Measurements from ENCODE around the gene ASTL.

DNA sequence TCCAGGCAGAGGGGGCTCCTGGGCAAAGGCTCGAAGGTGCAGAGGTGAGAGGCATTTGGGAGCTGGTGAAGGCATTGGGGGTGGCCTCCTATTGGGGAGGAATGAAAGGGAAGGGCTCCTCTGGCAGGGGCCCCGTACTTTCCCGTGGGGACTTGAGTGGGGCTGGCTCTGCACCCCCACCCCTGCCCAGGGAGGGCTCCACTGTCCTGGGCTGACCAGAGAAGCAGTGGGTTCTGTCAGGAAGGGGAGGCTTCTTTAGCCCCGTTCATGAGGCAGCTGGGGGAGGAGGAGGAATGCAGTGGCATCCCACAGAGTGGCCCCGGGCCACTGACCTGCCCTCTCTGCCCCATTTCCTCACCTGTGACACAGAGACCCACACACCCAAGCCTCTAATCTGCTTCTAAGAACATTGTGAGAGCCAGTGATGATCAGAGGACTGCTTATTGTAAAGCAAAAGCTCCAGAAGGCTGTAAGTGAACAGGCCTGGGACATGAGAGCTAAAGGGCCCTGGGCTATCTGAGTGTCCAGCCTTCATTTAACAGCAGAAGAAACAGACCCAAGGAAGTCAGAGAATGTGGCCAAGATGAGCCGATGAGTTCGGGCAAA is 65.0 kb downstream of the ASTL start:
- TF ChIP-seq NCOA4 (IDR thresholded peaks at IDR 0.05; ENCODE audit: partially characterized antibody) (no peak), USF2 (CRISPR knock-in tag; IDR thresholded peaks at IDR 0.05) (no peak), NFE2L1 (tag; IDR thresholded peaks at IDR 0.05; ENCODE audit: borderline replicate concordance, low read depth) (no peak), RBFOX2 (IDR thresholded peaks at IDR 0.05; ENCODE audit: low read depth, low read length) (no peak), TCF7 (IDR thresholded peaks at IDR 0.05; ENCODE audit: borderline replicate concordance) (no peak), RNF2 (IDR thresholded peaks at IDR 0.05) (no peak), BHLHE40 (IDR thresholded peaks at IDR 0.05; ENCODE audit: low read length) (no peak), ZNF134 (CRISPR knock-in tag; conservative IDR thresholded peaks at IDR 0.05) (no peak), HBP1 (CRISPR knock-in tag; IDR thresholded peaks at IDR 0.05) (no peak), POLR2A (conservative IDR thresholded peaks at IDR 0.05) (no peak), GATA2 (CRISPR knock-in tag; IDR thresholded peaks at IDR 0.05) (no peak), KAT7 (CRISPR knock-in tag; IDR thresholded peaks at IDR 0.05; ENCODE audit: borderline replicate concordance) (no peak), ARNT (IDR thresholded peaks at IDR 0.05) (no peak)
